IPS-18c (cell line): ENCODE results near the gene TSHZ2.
"Not testable (repeated sequence)": the region's sequence is repeated elsewhere in the genome, so short reads cannot be mapped to it uniquely, and the experiment has no call there.

Experiments used
- H3K4me3 ChIP-seq: 2 replicates; pipeline ENCODE4 v1.7.0; 2013; ENCODE audit warnings: low read depth, mild to moderate bottlenecking, low read length, moderate library complexity; ENCODE audit not compliant: insufficient read depth
- H3K9me3 ChIP-seq: one replicate; pipeline ENCODE4 v1.6.1; 2013; ENCODE audit warnings: mild to moderate bottlenecking, low read length, moderate library complexity; ENCODE audit not compliant: control insufficient read depth, insufficient read depth

Gene TSHZ2

GRCh38 chr20:53515749-53516148, 543.6 kb downstream of the TSHZ2 start:
- Histone ChIP-seq H3K4me3 (no peak overlapping the region), H3K9me3 (no peaks in the 10 kb centered on the region)

- Histone ChIP-seq H3K4me3 (no peak overlapping the region), H3K9me3 (no peaks in the 10 kb centered on the region)
Measured at GRCh38 chr20:53517146-53517545, 545.0 kb downstream of the TSHZ2 start.

GRCh38 chr20:53521421-53521820, 549.3 kb downstream of the TSHZ2 start:
- H3K9me3 ChIP-seq, result not testable (repeated sequence)

GRCh38 chr20:53522026-53522425, 549.9 kb downstream of the TSHZ2 start:
- Histone ChIP-seq H3K4me3 (no peak overlapping the region), H3K9me3 (no peaks in the 10 kb centered on the region)

More at GRCh38 chr20:53521421-53521820, 549.3 kb downstream of the TSHZ2 start:
- H3K4me3 ChIP-seq, result not testable (repeated sequence)

- Histone ChIP-seq H3K4me3 (no peak overlapping the region), H3K9me3 (no peaks in the 10 kb centered on the region)
Measured at GRCh38 chr20:53522696-53523095, 550.5 kb downstream of the TSHZ2 start.

- not testable (repeated sequence) for H3K4me3 ChIP-seq, H3K9me3 ChIP-seq
Measured at GRCh38 chr20:53523615-53524014, 551.5 kb downstream of the TSHZ2 start.

GRCh38 chr20:53524589-53525312, 552.6 kb downstream of the TSHZ2 start:
- H3K9me3 ChIP-seq, result no peaks in the 10 kb centered on the region
- H3K4me3 ChIP-seq, result no peak overlapping the region

GRCh38 chr20:53527196-53527595, 555.0 kb downstream of the TSHZ2 start:
- Histone ChIP-seq H3K4me3 (no peak overlapping the region), H3K9me3 (no peaks in the 10 kb centered on the region)

- H3K9me3 ChIP-seq, result no peaks in the 10 kb centered on the region
Measured at GRCh38 chr20:53529658-53530057, 557.5 kb downstream of the TSHZ2 start.

GRCh38 chr20:53530440-53530839, 558.3 kb downstream of the TSHZ2 start:
- Histone ChIP-seq H3K4me3 (no peak overlapping the region), H3K9me3 (no peaks in the 10 kb centered on the region)

More at GRCh38 chr20:53529658-53530057, 557.5 kb downstream of the TSHZ2 start:
- no peak overlapping the region for H3K4me3 ChIP-seq

- H3K9me3 ChIP-seq, result not testable (repeated sequence)
Measured at GRCh38 chr20:53532654-53533312, 560.6 kb downstream of the TSHZ2 start.

GRCh38 chr20:53533500-53533899, 561.3 kb downstream of the TSHZ2 start:
- no peaks in the 10 kb centered on the region for H3K9me3 ChIP-seq
- H3K4me3 ChIP-seq, result no peak overlapping the region

More at GRCh38 chr20:53532654-53533312, 560.6 kb downstream of the TSHZ2 start:
- H3K4me3 ChIP-seq, result not testable (repeated sequence)

- Histone ChIP-seq H3K9me3 (no peaks in the 10 kb centered on the region), H3K4me3 (no peak overlapping the region)
Measured at GRCh38 chr20:53534037-53534436, 561.9 kb downstream of the TSHZ2 start.

- Histone ChIP-seq H3K4me3 (no peak overlapping the region), H3K9me3 (no peaks in the 10 kb centered on the region)
Measured at GRCh38 chr20:53535878-53536277, 563.7 kb downstream of the TSHZ2 start.

- H3K9me3 ChIP-seq, H3K4me3 ChIP-seq: not testable (repeated sequence)
Measured at GRCh38 chr20:53536382-53536781, 564.2 kb downstream of the TSHZ2 start.

- Histone ChIP-seq H3K9me3 (no peaks in the 10 kb centered on the region), H3K4me3 (no peak overlapping the region)
Measured at GRCh38 chr20:53539516-53539915, 567.4 kb downstream of the TSHZ2 start.
